ENCODE measurements around the gene PLCH1. TPM values are rescaled to one million over a fixed set of nuclear protein-coding genes. Genes with fewer than 3 reads are reported as not detected.

Gene PLCH1
- total RNA-seq, 1 donor from 2014 or later = 0.26 TPM

GRCh38 chr3:155739154-155739553 lies 5.7 kb downstream of the PLCH1 start:
- Histone ChIP-seq H3K36me3 (ENCODE audit: control insufficient read depth, insufficient read depth, low read length) (no peaks in the 10 kb centered on the region), H3K4me3 (ENCODE audit: low read depth, low read length) (no peak overlapping the region), H3K27me3 (ENCODE audit: control insufficient read depth, insufficient read depth, low read length) (peaks cover 13% of the 10 kb centered on the region)
- FAIRE-seq (no peak), DNase-seq (ENCODE audit: low read depth) (no peak)
- no peak for TF ChIP-seq CTCF (IDR thresholded peaks at IDR 0.05; ENCODE audit: insufficient read depth, low read length, severe bottlenecking)

- FAIRE-seq (no peak), DNase-seq (ENCODE audit: low read depth) (no peak)
- Histone ChIP-seq H3K27me3 (ENCODE audit: control insufficient read depth, insufficient read depth, low read length) (peaks cover 12% of the 10 kb centered on the region), H3K4me3 (ENCODE audit: low read depth, low read length) (no peak overlapping the region), H3K36me3 (ENCODE audit: control insufficient read depth, insufficient read depth, low read length) (no peaks in the 10 kb centered on the region)
- TF ChIP-seq CTCF (IDR thresholded peaks at IDR 0.05; ENCODE audit: insufficient read depth, low read length, severe bottlenecking) = no peak
Measured at GRCh38 chr3:155738580-155739076, 6.2 kb downstream of the PLCH1 start.

GRCh38 chr3:155737844-155738460 lies 6.9 kb downstream of the PLCH1 start:
- Histone ChIP-seq H3K36me3 (ENCODE audit: control insufficient read depth, insufficient read depth, low read length) (no peaks in the 10 kb centered on the region), H3K4me3 (ENCODE audit: low read depth, low read length) (no peak overlapping the region), H3K27me3 (ENCODE audit: control insufficient read depth, insufficient read depth, low read length) (peaks cover 9% of the 10 kb centered on the region)
- DNase-seq (ENCODE audit: low read depth) = no peak
- TF ChIP-seq CTCF (IDR thresholded peaks at IDR 0.05; ENCODE audit: insufficient read depth, low read length, severe bottlenecking) = no peak
- no peak for FAIRE-seq

GRCh38 chr3:155736381-155736780 lies 8.5 kb downstream of the PLCH1 start:
- Histone ChIP-seq H3K27me3 (ENCODE audit: control insufficient read depth, insufficient read depth, low read length) (peaks cover 2% of the 10 kb centered on the region), H3K4me3 (ENCODE audit: low read depth, low read length) (no peak overlapping the region), H3K36me3 (ENCODE audit: control insufficient read depth, insufficient read depth, low read length) (no peaks in the 10 kb centered on the region)
- DNase-seq (ENCODE audit: low read depth) (no peak), FAIRE-seq (no peak)
- TF ChIP-seq CTCF (IDR thresholded peaks at IDR 0.05; ENCODE audit: insufficient read depth, low read length, severe bottlenecking) = no peak

GRCh38 chr3:155730843-155731242 lies 14.0 kb downstream of the PLCH1 start:
- DNase-seq (ENCODE audit: low read depth) = no peak
- Histone ChIP-seq H3K4me3 (ENCODE audit: low read depth, low read length) (no peak overlapping the region), H3K36me3 (ENCODE audit: control insufficient read depth, insufficient read depth, low read length) (no peaks in the 10 kb centered on the region), H3K27me3 (ENCODE audit: control insufficient read depth, insufficient read depth, low read length) (no peaks in the 10 kb centered on the region)
- TF ChIP-seq CTCF (IDR thresholded peaks at IDR 0.05; ENCODE audit: insufficient read depth, low read length, severe bottlenecking) = no peak
- FAIRE-seq = no peak

GRCh38 chr3:155727836-155728235 lies 17.0 kb downstream of the PLCH1 start:
- DNase-seq (ENCODE audit: low read depth) (no peak), FAIRE-seq (no peak)
- Histone ChIP-seq H3K27me3 (ENCODE audit: control insufficient read depth, insufficient read depth, low read length) (no peaks in the 10 kb centered on the region), H3K4me3 (ENCODE audit: low read depth, low read length) (no peak overlapping the region), H3K36me3 (ENCODE audit: control insufficient read depth, insufficient read depth, low read length) (no peaks in the 10 kb centered on the region)
- no peak for TF ChIP-seq CTCF (IDR thresholded peaks at IDR 0.05; ENCODE audit: insufficient read depth, low read length, severe bottlenecking)

Data from bronchial epithelial cell (primary cell).